PC-3 (cell line): ENCODE measurements around the gene AADACL2. TPM values are rescaled to one million over a fixed set of nuclear protein-coding genes. Genes with fewer than 3 reads are reported as not detected.
A peak's percentile ranks its signal among the peaks of the same experiment; 100 is the strongest.

Experiments used
- ATAC-seq: fragments of 200-7000 bp; cut with Tn5 transposase; 2 replicates; pipeline ENCODE4 v1.9.1; 2020; ENCODE audit warnings: mild to moderate bottlenecking, moderate library complexity
- BruUV-seq: library from RNA; stranded (reverse); fragments of 400-500 nt; replicated peaks from 2 replicates; lab custom pipeline; 2021; lab: Mats Ljungman, UMichigan
- CTCF ChIA-PET: fragments of 300-600 bp; sonication (Branson Sonifier 250); formaldehyde crosslinking; loops from one replicate; lab custom pipeline; 2022; ENCODE audit warnings: antibody characterized with exemption; lab: Charles Lee
- POLR2A ChIA-PET: fragments of 300-600 bp; sonication (Branson Sonifier 250); formaldehyde crosslinking; loops from one replicate; lab custom pipeline; 2022; ENCODE audit warnings: antibody characterized with exemption; ENCODE audit not compliant: unreplicated experiment; lab: Charles Lee
- DNase-seq: peaks from one replicate; pipeline ENCODE4 v3.0.0-alpha.2; 2015
- H2AFZ ChIP-seq: fragments of 300-600 bp; sonication (generic); 2 replicates; pipeline ENCODE4 v1.6.0; 2016; ENCODE audit warnings: antibody characterized with exemption, low read length
- H3F3A ChIP-seq: fragments of 300-600 bp; sonication (generic); one replicate; pipeline ENCODE4 v1.6.0; 2017; ENCODE audit warnings: antibody characterized with exemption, low read length, control low read depth, mild to moderate bottlenecking; ENCODE audit not compliant: unreplicated experiment
- H3K27ac ChIP-seq: fragments of 300-600 bp; sonication (generic); 2 replicates; pipeline ENCODE4 v1.5.1; 2016; ENCODE audit warnings: mild to moderate bottlenecking, low read length
- H3K27me3 ChIP-seq: fragments of 300-600 bp; sonication (generic); 2 replicates; pipeline ENCODE4 v1.6.1; 2016; ENCODE audit warnings: low read length, mixed read lengths
- H3K36me3 ChIP-seq: fragments of 300-600 bp; sonication (generic); 2 replicates; pipeline ENCODE4 v1.6.1; 2016; ENCODE audit warnings: low read depth, mixed run types, low read length, mixed read lengths
- H3K4me1 ChIP-seq: fragments of 300-600 bp; sonication (generic); 2 replicates; pipeline ENCODE4 v1.5.1; 2016; ENCODE audit warnings: low read length; ENCODE audit not compliant: insufficient read depth
- H3K4me2 ChIP-seq: fragments of 300-600 bp; sonication (generic); 2 replicates; pipeline ENCODE4 v1.6.0; 2016; ENCODE audit warnings: low read length
- H3K4me3 ChIP-seq: fragments of 300-600 bp; sonication (generic); 2 replicates; pipeline ENCODE4 v1.5.1; 2016; ENCODE audit warnings: mild to moderate bottlenecking, low read length, mixed read lengths
- H3K79me2 ChIP-seq: fragments of 300-600 bp; sonication (generic); 2 replicates; pipeline ENCODE4 v1.6.1; 2017; ENCODE audit warnings: low read length, mixed read lengths
- H3K9ac ChIP-seq: fragments of 300-600 bp; sonication (generic); 2 replicates; pipeline ENCODE4 v1.6.0; 2016; ENCODE audit warnings: mild to moderate bottlenecking, low read length
- H3K9me2 ChIP-seq: fragments of 300-600 bp; sonication (generic); replicated peaks from 2 replicates; pipeline ENCODE4 v1.6.1; 2016; ENCODE audit warnings: mixed run types, low read length, mixed read lengths
- H3K9me3 ChIP-seq: fragments of 300-600 bp; sonication (generic); 2 replicates; pipeline ENCODE4 v1.6.1; 2016; ENCODE audit warnings: low read length, mixed read lengths
- H4K20me1 ChIP-seq: fragments of 300-600 bp; sonication (generic); 2 replicates; pipeline ENCODE4 v1.6.1; 2016; ENCODE audit warnings: low read length, mixed read lengths
- CTCF ChIP-seq: fragments of 300-600 bp; sonication (generic); conservative IDR thresholded peaks from 2 replicates; pipeline ENCODE4 v1.5.1; 2017; ENCODE audit warnings: antibody characterized with exemption, low read depth, mild to moderate bottlenecking, low read length
- EZH2 ChIP-seq: fragments of 300-600 bp; sonication (generic); IDR thresholded peaks from one replicate; pipeline ENCODE4 v1.6.1; 2017; ENCODE audit warnings: antibody characterized with exemption, mild to moderate bottlenecking, low read length; ENCODE audit not compliant: unreplicated experiment
- EZH2phosphoT487 ChIP-seq: fragments of 300-600 bp; sonication (generic); IDR thresholded peaks from 2 replicates; pipeline ENCODE4 v1.6.1; 2018; ENCODE audit warnings: mild to moderate bottlenecking, antibody characterized with exemption, low read length, borderline replicate concordance
- intact Hi-C: fragments of 100-400 bp; cut with micrococcal nuclease; formaldehyde crosslinking; loops from 2 replicates; pipeline ENCODE4 v1.9.0; 2023
- total RNA-seq: library from RNA; depleted of rRNA; stranded (reverse); fragments of >200 nt; gene quantifications from 2 replicates; pipeline ENCODE4 v1.2.3, GENCODE V29; 2014

Gene AADACL2
- total RNA-seq, 1 experiment from 2014 or later = not detected

- Histone ChIP-seq H3K79me2 (no peaks in the 10 kb centered on the region), H3K4me3 (no peak overlapping the region), H3K36me3 (no peaks in the 10 kb centered on the region), H2AFZ (no peak overlapping the region), H4K20me1 (no peaks in the 10 kb centered on the region), H3F3A (no peaks in the 10 kb centered on the region), H3K9ac (no peak overlapping the region), H3K4me2 (peak overlapping the region; percentile 46; the same call in 1 of the 2 replicates), H3K27me3 (no peaks in the 10 kb centered on the region), H3K9me2 (no peaks in the 10 kb centered on the region), H3K4me1 (peaks cover 44% of the 10 kb centered on the region), H3K9me3 (no peaks in the 10 kb centered on the region), H3K27ac (peak overlapping the region; percentile 73)
- peak; percentile 63 for ATAC-seq
- ChIA-PET POLR2A (no interaction called here), CTCF (no interaction called here)
- intact Hi-C loops = no loop called here
- no TSS peak for BruUV-seq
- DNase-seq = peak; percentile 97
- TF ChIP-seq EZH2 (no peak), CTCF (no peak), EZH2phosphoT487 (no peak)
Measured at GRCh38 chr3:151795276-151795675, 61.5 kb downstream of the AADACL2 start.

GRCh38 chr3:151796105-151796680, 62.5 kb downstream of the AADACL2 start:
- intact Hi-C loops = no loop called here
- TF ChIP-seq CTCF (no peak), EZH2phosphoT487 (no peak), EZH2 (no peak)
- DNase-seq (no peak), ATAC-seq (no peak)
- H2AFZ ChIP-seq = no peak overlapping the region
- no peaks in the 10 kb centered on the region for H3K27me3 ChIP-seq
- no peaks in the 10 kb centered on the region for H4K20me1 ChIP-seq
- H3K27ac ChIP-seq = no peak overlapping the region
- no TSS peak for BruUV-seq
- no peak overlapping the region for H3K4me3 ChIP-seq
- no peaks in the 10 kb centered on the region for H3F3A ChIP-seq
- H3K36me3 ChIP-seq = no peaks in the 10 kb centered on the region
- ChIA-PET POLR2A (no interaction called here), CTCF (interaction anchor here (0.8 kb wide), 1 partner anchor 109 kb away, joined by 7 read pairs; no protein-coding TSS in a partner anchor)
- H3K4me2 ChIP-seq = no peak overlapping the region
- H3K4me1 ChIP-seq = peaks cover 47% of the 10 kb centered on the region
- no peaks in the 10 kb centered on the region for H3K9me3 ChIP-seq
- H3K9ac ChIP-seq = no peak overlapping the region
- no peaks in the 10 kb centered on the region for H3K9me2 ChIP-seq
- no peaks in the 10 kb centered on the region for H3K79me2 ChIP-seq

- intact Hi-C loops = no loop called here
- Histone ChIP-seq H3K9me2 (no peaks in the 10 kb centered on the region), H3F3A (no peaks in the 10 kb centered on the region), H3K4me1 (peaks cover 31% of the 10 kb centered on the region), H3K9ac (no peak overlapping the region), H3K79me2 (no peaks in the 10 kb centered on the region), H3K4me2 (no peak overlapping the region), H2AFZ (no peak overlapping the region), H3K27ac (no peak overlapping the region), H4K20me1 (no peaks in the 10 kb centered on the region), H3K36me3 (no peaks in the 10 kb centered on the region), H3K9me3 (no peaks in the 10 kb centered on the region), H3K27me3 (no peaks in the 10 kb centered on the region), H3K4me3 (no peak overlapping the region)
- no peak for TF ChIP-seq EZH2phosphoT487
- no peak for TF ChIP-seq EZH2
- TF ChIP-seq CTCF = no peak
- POLR2A ChIA-PET = no interaction called here
- CTCF ChIA-PET = no interaction called here
- ATAC-seq (no peak), DNase-seq (no peak)
- no TSS peak for BruUV-seq
Measured at GRCh38 chr3:151798466-151798865, 64.7 kb downstream of the AADACL2 start.
